GM19468 (cell line): Measurements from ENCODE around the gene CPAMD8.

Experiments used
- ATAC-seq: cut with Tn5 transposase; IDR thresholded peaks from one replicate; pipeline ENCODE4 v1.9.1; 2021; ENCODE audit warnings: mild to moderate bottlenecking, moderate library complexity, moderate number of reproducible peaks; ENCODE audit not compliant: unreplicated experiment; ENCODE audit errors: extremely low read depth

The CPAMD8 gene

DNA sequence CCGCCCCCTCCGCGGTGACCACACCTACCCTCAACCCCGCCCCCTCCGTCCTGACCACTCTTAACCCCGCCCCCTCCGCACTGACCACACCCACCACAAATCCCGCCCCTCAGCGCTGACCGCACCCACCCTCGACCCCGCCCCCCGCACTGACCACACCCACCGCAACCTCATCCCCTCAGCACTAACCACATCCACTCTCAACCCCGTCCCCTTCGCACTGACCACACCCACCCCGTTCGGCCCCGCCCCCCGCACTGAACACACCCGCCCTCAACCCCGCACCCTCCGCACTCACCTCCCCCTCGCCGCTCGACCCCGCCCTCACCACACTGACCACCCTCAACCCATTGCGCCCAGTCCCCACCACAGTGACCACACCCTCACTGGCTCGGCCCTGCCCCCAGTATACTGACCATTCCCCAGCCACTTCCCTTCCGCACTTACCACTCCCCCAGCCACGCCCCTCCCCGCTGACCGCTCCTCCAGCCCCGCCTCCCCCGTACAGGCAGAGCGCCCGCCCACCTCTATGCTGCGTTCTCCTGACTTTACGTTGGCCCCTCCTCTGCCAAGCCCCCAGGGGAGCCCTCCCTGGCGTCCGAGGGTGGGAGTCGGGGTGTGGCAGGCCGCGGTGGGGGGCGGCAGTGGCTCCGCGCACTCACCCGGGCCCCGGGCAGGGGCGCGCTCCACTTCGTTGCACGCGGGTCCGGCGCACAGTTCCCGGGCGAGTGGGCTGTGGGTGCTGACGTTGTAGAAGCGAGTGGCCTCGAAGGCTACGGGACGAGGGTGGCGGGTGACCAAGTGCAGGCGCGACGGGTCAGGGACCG lies 129.4 kb downstream of the CPAMD8 start:
- ATAC-seq = no peak

DNA sequence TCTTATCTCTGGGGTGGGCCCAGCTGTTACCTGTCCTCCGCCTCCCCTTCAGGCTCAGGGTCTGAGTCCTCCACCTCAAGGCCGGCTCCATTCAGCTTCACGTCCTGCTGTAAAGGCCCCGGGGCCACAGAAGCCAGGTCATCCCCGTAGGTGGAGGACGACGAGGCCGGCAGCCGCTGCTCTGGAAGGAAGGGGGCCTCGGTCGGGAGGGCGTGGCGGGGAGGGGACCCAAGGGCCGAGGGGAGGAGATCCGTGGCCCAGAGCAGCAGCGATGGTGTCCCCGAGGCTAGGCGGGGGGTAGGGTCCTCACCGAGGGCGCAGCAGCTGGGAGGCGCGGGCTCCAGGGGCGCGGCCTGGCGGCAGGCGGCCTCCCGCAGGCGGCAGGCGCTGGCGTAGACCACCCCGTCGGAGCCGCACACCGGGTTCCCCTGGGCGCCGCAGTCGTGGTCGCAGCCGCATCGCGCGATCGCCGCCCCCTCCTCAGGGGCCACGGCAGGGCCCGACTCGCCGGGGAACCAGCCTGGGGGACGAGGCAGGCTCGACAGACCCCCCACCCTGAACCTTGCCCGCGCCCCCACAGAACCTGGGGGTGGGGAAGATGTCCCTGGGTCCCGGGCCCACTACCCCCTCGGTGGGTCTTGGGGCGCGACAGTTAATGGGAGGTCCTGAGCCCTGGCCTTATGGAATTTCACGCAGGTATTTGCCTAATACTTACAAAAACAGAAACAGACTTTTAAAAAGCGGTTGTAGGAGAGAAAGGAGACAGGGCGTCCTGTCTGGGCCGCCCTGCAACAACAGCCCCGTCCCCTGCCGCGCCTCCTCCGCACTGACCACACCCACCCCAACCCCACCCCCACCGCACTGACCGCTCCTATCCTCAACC lies 130.2 kb downstream of the CPAMD8 start:
- ATAC-seq = no peak

DNA sequence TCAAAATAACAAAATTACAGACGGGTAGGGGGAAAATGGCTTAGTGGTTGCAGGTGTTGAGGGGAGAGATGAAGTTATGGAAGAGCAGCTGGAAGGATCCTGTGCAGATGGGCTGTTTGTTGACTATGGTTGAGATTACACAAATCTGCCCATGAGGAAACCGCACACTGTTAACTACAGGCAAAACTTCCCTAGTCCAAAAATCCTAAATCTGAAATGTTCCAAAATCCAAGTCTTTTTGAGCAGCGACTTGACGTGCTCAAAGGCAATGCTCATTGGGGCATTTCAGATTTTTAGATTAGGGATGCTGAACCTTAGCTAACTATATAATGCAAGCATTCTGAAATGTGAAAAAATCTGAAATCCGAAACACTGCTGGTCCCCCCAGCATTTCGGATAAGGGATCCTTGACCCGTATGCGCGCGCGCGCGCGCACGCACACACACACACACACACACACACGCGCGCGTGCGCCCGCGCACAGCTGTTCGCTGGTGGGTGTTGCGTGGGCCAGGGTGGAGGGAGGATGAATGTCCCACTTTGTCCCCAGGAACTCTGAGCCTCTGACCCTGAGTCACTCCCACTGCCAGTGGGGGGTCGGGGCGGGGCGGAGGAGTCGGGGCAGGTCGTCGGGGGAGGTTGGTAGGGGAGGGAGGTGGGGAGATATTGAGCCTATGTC lies 131.0 kb downstream of the CPAMD8 start:
- ATAC-seq = no peak

DNA sequence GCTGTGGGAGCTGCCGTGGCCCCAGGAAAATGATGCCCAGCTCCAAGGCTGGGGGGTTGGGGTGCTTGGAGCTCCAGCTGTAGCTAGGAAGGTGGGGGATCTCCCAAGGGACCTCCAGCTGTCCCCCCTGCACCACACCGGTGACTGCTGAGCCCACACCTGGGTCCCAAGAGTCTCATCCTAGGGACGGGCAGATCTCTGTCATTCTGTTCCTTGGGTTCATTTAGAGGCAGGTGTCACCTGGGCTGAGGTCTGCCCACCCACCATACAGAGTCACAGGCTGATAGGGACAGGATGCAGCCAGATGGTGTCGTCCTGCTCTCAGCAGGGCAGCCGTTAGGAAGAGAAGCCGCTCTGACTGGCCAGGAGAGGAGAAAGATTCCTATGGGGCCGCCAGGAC lies 132.5 kb downstream of the CPAMD8 start:
- no peak for ATAC-seq

DNA sequence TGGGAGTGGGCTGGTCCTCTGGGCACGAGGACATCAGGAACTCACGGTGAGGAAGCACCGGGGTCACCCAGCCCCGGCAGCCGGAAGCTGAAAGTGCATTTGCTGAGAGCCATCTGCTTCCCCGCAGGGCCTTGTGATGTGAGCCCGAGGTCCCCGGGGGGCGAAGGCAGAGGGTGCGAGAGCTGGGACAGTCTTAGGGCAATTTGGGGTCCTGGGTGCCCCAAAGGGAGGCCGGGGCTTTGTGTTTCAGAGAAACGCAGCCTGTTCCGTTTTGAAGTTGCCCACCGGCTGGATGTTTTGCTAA lies 133.0 kb downstream of the CPAMD8 start:
- no peak for ATAC-seq

DNA sequence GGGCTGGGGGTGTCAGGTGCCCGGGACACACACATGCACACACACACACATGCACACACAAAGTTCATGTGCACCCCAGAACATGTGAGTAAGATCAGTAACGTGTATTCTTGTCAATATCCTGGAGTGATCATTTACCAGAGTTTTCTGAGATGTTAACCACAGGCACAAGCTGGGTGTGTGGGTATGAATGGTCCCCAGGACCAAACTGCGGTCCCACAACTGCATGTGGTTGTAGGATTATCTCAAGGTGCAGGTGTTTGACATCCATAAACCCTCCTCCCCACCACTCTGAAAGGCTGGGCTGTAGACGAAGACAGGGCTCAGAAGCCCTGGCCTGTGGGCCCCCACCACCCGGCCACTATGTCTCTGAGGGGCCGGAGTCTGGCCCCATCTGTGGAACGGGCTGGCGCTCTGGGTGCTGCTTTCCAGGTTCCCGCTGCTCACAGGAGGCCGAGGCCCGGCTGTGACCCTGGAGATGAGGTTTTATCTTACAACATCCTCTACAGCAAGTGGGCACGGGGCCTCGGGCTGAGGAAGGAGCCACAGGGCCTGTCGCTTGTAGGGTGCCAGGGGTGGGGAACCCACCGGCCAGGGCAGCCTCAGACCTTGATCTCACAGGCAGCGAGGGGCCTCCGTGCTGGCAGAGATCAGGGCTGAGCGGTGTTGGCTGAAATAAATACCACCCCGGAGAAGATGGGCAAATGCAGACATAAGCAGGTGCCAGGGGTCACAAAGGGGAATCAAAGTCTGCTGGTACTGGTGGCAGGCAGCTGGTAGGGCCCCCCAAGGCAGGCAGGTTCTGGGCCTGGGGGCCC lies 133.5 kb downstream of the CPAMD8 start:
- ATAC-seq = no peak

DNA sequence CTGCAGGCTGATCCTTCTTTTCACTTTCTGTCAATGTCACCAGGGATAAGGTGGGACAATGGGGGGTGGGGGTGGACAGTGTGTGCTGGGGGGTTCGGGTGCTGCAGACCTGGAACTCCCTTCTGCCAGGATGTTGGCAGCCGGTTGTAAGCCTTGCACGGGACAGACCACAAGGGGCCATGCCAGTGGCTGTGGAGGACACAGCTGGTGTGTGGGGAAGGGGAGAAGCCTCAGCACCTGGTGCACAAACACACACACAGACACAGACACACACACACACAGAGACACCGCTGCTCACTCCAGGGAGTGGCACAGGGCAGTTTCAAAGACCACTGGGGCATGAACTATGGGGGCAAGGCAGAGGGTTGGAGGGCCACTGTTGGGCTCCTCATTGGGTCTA lies 134.2 kb downstream of the CPAMD8 start:
- ATAC-seq = no peak

DNA sequence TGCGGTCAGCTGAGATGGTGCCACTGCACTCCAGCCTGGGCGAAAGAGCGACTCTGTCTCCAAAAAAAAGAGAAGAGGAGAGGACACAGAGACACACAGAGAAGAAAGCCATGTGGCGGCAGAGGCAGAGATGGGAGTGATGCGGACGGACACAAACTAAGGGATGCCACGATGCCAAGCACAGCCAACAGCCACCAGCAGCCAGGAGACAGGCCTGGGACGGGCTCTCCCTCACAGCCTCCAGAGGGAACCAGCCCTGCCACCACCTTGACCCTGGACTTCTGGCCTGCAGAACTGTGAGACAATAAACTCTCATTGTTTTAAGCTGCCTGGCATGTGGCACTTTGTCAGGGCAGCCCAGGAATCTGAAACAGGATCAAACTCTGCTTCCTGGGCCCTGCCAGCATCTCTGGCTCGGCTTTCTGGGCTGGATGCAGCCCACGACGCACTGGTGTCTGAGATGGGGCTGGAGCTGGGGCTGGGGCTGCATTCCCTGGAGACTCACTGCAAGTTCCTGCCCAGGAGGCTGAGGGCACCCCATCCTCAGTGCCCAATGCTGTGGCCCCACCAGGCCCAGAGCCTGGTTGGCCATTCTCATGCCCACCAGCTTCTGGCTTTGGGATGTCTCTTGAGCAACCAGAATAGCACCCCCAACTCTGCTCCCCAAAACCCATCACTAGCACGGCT lies 134.8 kb downstream of the CPAMD8 start:
- no peak for ATAC-seq

DNA sequence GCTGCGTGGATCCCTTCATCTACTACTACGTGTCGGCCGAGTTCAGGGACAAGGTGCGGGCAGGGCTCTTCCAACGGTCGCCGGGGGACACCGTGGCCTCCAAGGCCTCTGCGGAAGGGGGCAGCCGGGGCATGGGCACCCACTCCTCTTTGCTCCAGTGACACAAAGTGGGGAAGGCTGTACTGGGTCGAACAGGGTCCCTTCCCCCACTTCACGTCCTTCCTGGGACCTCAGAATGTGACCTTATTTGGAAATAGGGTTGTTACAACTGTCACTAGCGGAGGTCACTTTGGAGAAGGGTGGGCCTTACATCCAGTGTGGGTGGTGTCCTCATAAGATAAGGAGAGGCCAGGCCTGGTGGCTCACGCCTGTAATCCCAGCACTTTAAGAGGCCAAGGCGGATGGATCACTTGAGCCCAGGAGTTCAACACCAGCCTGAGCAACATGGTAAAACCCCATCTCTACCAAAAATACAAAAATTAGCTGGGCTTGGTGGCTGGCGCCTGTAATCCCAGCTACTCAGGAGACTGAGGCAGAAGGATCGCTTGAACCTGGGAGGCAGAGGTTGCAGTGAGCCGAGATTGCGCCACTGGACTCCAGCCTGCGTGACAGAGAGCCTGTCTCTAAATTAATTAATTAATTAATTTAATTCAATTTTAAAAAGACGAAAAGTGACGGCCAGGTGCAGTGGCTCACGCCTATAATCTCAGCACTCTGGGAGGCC lies 136.0 kb downstream of the CPAMD8 start:
- ATAC-seq = no peak

DNA sequence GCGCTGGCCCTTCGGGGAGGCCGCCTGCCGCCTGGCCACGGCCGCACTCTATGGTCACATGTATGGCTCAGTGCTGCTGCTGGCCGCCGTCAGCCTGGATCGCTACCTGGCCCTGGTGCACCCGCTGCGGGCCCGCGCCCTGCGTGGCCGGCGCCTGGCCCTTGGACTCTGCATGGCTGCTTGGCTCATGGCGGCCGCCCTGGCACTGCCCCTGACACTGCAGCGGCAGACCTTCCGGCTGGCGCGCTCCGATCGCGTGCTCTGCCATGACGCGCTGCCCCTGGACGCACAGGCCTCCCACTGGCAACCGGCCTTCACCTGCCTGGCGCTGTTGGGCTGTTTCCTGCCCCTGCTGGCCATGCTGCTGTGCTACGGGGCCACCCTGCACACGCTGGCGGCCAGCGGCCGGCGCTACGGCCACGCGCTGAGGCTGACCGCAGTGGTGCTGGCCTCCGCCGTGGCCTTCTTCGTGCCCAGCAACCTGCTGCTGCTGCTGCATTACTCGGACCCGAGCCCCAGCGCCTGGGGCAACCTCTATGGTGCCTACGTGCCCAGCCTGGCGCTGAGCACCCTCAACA lies 136.6 kb downstream of the CPAMD8 start:
- no peak for ATAC-seq

DNA sequence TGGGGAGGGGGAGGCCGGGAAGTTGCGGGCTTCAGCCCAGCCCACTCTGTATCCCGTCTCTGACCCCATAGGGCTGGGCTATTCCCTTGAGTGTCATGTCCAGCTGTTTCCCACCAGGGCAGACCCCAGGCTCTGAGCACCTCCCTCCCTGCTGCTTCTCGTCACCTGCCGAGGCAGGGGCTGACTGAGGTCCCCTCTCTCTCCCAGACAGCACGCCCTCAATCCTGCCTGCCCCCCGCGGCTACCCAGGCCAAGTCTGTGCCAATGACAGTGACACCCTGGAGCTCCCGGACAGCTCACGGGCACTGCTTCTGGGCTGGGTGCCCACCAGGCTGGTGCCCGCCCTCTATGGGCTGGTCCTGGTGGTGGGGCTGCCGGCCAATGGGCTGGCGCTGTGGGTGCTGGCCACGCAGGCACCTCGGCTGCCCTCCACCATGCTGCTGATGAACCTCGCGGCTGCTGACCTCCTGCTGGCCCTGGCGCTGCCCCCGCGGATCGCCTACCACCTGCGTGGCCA lies 137.2 kb downstream of the CPAMD8 start:
- ATAC-seq = no peak

DNA sequence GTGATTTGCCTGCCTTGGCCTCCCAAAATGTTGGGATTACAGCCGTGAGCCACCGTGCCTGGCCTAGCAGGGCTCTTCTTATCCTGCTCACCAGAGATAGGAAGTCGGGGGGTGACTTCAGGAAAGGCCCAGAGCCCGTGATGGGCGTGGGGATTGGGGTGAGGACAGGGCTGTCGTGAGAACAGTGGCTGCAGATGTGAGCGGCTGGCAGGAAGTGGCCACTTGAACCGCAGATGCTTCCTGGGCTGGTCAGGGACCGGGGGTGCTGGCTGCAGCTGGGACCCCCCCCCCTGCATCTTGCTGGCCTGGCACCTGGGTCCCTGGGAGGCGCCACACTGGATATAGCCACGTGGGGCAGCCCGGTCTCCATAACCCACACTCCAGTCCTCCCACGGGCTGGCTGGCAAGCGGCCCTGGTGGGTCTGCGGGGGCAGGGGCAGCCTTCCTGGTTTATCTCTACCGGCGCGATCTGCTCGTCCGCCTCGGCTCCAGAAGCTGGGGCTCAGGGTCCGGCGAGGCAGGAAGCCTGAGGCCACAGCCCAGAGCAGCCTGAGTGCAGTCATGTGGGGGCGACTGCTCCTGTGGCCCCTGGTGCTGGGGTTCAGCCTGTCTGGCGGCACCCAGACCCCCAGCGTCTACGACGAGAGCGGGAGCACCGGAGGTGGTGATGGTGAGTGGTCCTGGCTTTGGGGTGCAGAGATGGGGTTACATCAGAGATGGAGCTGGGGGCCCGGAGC lies 137.8 kb downstream of the CPAMD8 start, which contains the start of gene F2RL3:
Gene F2RL3, plus strand, starts transcription at position 371 of the 737 bp plus-strand sequence. Its CDS starts 191 bp downstream, at position 562.
- no peak for ATAC-seq

DNA sequence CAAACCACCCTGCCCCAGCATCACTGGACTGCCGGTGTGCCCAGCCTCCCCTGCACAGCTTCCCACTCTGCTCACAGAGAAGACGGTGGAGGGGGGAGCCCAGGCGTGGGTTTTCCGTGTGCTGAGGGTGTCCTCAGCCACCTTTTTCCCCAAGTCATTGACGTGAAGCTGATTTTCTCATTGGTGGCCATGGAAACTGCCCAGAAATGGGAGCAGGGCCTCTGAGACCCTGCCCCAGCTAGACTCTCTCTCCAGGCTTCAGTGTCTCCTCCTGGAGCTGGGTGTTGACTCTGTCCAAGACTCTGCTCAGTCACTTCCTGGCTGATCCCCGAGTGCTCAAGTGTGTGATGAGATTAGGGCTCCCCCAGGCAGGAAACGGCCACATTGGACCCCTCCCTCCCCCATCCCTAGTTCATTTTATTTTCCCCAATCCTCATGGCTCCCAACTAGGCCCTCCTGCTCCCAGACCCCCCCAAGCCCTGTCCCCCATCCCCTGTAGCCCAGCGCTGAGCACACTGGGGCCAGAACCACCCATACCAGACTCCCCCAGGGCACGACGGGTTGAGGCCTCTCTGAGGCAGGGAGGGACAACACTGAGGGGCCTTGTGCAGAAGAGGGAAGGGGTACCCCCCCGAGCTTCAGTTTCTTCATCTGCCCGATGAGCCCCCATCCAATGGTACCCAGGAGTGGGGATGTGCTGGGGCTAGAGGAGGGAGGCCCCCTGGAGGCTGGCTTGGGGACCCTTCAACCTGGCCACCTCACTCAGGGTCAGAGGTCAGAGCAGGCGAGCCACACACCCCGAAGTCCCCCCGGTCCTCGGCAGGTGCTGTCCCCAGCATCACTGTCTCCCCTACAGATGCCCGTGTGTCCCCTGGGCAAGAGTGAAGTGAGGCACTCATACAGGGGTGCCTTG lies 139.0 kb downstream of the CPAMD8 start:
- no peak for ATAC-seq

DNA sequence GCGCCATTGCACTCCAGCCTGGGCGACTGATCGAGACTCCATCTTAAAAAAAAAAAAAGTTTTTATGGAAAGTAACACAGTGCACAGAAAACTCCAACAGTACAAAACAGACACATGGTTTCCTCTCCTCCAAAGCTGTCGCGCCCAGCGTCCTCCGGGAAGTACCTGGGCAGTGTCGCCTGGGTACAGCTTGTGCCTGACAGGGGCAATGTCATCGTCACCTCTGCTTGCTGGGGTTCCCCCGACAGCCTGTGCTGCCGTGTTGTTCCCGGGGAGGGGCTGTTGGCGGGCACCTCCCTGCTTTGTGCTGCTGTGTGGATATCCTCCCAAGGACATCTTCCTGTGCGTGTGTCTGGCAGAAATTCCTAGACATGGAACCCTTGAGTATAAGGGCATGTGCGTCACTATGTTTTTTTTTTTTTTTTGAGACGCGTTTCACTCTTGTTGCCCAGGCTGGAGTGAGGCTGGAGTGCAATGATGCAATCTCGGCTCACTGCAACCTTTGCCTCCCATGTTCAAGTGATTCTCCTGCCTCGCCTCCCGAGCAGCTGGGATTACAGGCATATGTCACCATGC lies 140.2 kb downstream of the CPAMD8 start:
- no peak for ATAC-seq

DNA sequence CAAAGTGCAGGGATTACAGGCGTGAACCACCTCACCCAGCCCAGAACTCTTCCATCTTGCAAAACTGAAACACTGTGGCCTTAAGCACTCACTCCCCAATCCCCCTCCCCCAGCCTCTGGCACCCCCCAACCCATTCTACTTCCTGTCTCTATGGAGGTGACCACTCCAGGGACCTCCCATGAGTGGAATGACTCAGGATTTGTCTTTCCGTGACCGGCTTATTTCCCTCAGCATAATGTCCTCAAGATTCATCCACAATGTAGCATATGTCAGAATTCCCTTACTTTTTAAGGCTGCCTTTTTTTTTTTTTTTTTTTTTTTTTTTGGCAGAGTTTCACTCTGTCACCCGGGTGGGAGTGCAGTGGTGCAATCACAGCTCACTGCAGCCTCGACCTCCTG lies 141.4 kb downstream of the CPAMD8 start:
- ATAC-seq = no peak

DNA sequence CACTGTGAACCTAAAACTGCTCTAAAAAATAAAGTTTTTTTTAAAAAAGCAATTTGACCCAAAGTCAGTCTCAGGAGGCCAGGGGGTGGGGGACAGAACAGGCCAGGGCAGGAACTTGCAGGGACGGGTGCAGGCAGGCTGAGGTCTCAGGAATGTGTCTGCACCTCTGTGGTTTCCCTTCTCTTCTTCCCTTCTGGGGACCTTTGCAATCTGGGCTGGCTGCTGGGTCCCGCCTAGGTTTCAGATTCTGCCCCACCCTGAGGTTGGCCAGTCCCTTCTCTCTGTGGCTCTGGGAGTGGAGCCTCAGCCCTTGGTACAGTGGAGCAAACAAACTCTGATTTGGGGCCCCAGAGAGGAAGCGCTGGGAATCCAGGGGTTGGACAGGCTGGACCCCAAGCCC lies 143.1 kb downstream of the CPAMD8 start:
- ATAC-seq = no peak
